Endothelial cell of umbilical vein (primary cell): Measurements from ENCODE around the gene GIGYF2. TPM values are rescaled to one million over a fixed set of nuclear protein-coding genes. Genes with fewer than 3 reads are reported as not detected.

Experiments used
- BruUV-seq: library from RNA; stranded (reverse); fragments of 400-500 nt; replicated peaks from 2 replicates; lab custom pipeline; 2021; lab: Mats Ljungman, UMichigan
- CTCF ChIA-PET: fragments of 300-600, 350-600 bp; sonication (Branson Sonifier 250); formaldehyde crosslinking; loops from one replicate; lab custom pipeline; 2021; ENCODE audit warnings: antibody characterized with exemption, inconsistent platforms; lab: Charles Lee
- POLR2A ChIA-PET: fragments of 300-600, 350-600 bp; sonication (Branson Sonifier 250); formaldehyde crosslinking; loops from one replicate; lab custom pipeline; 2021; ENCODE audit warnings: antibody characterized with exemption, inconsistent platforms; lab: Charles Lee
- DNase-seq: peaks from one replicate; pipeline ENCODE4 v3.0.0-alpha.2; 2011; ENCODE audit warnings: low read depth, low spot score
- FAIRE-seq: peaks from 2 replicates; lab custom pipeline; 2011; peaks lifted over from hg19 to GRCh38; lab: Jason Lieb, UNC
- H2AFZ ChIP-seq: 2 replicates; pipeline ENCODE4 v1.6.0; 2012; ENCODE audit warnings: low read depth, low read length, control low read depth, inconsistent platforms
- H3K27ac ChIP-seq: 2 replicates; pipeline ENCODE4 v1.5.1; 2011; ENCODE audit warnings: low read depth, mild to moderate bottlenecking, control low read depth, low read length, moderate library complexity; ENCODE audit not compliant: insufficient read depth
- H3K27me3 ChIP-seq, 2 experiments: 2 replicates each; pipeline versions ENCODE4 v1.6.0 to v1.6.1; 2011; ENCODE audit warnings: low read length in 2 of 2, mixed read lengths in 1 of 2; ENCODE audit not compliant: control insufficient read depth in 2 of 2, insufficient read depth in 2 of 2
- H3K36me3 ChIP-seq, 2 experiments: 2 replicates in 1 of 2; 3 replicates in 1 of 2; pipeline ENCODE4 v1.5.1; 2011; ENCODE audit warnings: low read length in 2 of 2, mild to moderate bottlenecking in 1 of 2, moderate library complexity in 1 of 2; ENCODE audit not compliant: control insufficient read depth in 2 of 2, insufficient read depth in 2 of 2; ENCODE audit errors: extremely low read depth in 1 of 2
- H3K4me1 ChIP-seq: 3 replicates; pipeline ENCODE4 v1.5.1; 2011; ENCODE audit warnings: mild to moderate bottlenecking, low read length; ENCODE audit not compliant: control insufficient read depth, insufficient read depth; ENCODE audit errors: extremely low read depth
- H3K4me2 ChIP-seq: 2 replicates; pipeline ENCODE4 v1.6.1; 2011; ENCODE audit warnings: low read length, control low read depth, mixed read lengths; ENCODE audit not compliant: insufficient read depth
- H3K4me3 ChIP-seq, 3 experiments: fragments of 200-600 bp in 1 of 3; sonication (generic), shearing (Covaris generic) in 1 of 3; replicated peaks in 1 of 3; 2 replicates each; pipeline ENCODE4 v1.5.1; 2011 to 2016; ENCODE audit warnings: control low read depth in 3 of 3, low read length in 3 of 3, mild to moderate bottlenecking in 2 of 3, inconsistent platforms in 1 of 3, low read depth in 1 of 3, moderate library complexity in 1 of 3; ENCODE audit not compliant: insufficient read depth in 1 of 3
- H3K79me2 ChIP-seq: 2 replicates; pipeline ENCODE4 v1.6.0; 2012; ENCODE audit warnings: low read length, inconsistent platforms; ENCODE audit not compliant: control insufficient read depth, insufficient read depth
- H3K9ac ChIP-seq: replicated peaks from 2 replicates; pipeline ENCODE3; 2011; ENCODE audit warnings: low read length, control low read depth; ENCODE audit not compliant: insufficient read depth; ENCODE audit errors: extremely low read depth
- H3K9me1 ChIP-seq: replicated peaks from 3 replicates; pipeline ENCODE4 v1.6.0; 2011; ENCODE audit warnings: mild to moderate bottlenecking, low read length; ENCODE audit not compliant: control insufficient read depth, insufficient read depth; ENCODE audit errors: extremely low read depth
- H3K9me3 ChIP-seq: replicated peaks from 2 replicates; pipeline ENCODE4 v1.5.1; 2012; ENCODE audit warnings: low read length, inconsistent platforms; ENCODE audit not compliant: control insufficient read depth, insufficient read depth
- H4K20me1 ChIP-seq: replicated peaks from 2 replicates; pipeline ENCODE3; 2011; ENCODE audit warnings: mild to moderate bottlenecking, low read length; ENCODE audit not compliant: control insufficient read depth, insufficient read depth; ENCODE audit errors: extremely low read depth
- EZH2 ChIP-seq: IDR thresholded peaks from 2 replicates; pipeline ENCODE4 v1.6.1; 2012; ENCODE audit warnings: borderline replicate concordance, low read depth, mild to moderate bottlenecking, moderate library complexity, low read length, inconsistent platforms; ENCODE audit not compliant: severe bottlenecking
- FOS ChIP-seq: IDR thresholded peaks from 2 replicates; pipeline ENCODE4 v1.6.1; 2011; ENCODE audit warnings: mild to moderate bottlenecking, low read length, moderate library complexity, borderline replicate concordance; ENCODE audit not compliant: insufficient read depth
- GATA2 ChIP-seq: IDR thresholded peaks from 2 replicates; pipeline ENCODE4 v1.7.0; 2011; ENCODE audit warnings: low read depth, mild to moderate bottlenecking, moderate library complexity, mixed read lengths, low read length; ENCODE audit not compliant: insufficient read length, insufficient read depth
- JUN ChIP-seq: IDR thresholded peaks from 2 replicates; pipeline ENCODE4 v1.6.1; 2011; ENCODE audit warnings: borderline replicate concordance, low read depth; ENCODE audit not compliant: insufficient read length, insufficient read depth
- MYC ChIP-seq: IDR thresholded peaks from one replicate; pipeline ENCODE4 v1.6.1; 2011; ENCODE audit warnings: mild to moderate bottlenecking, low read depth, low read length
- POLR2A ChIP-seq: IDR thresholded peaks from 2 replicates; pipeline ENCODE4 v1.6.1; 2012; ENCODE audit warnings: low read depth, mild to moderate bottlenecking, control low read depth, low read length
- POLR2AphosphoS5 ChIP-seq: IDR thresholded peaks from 2 replicates; pipeline ENCODE4 v1.6.1; 2012; ENCODE audit warnings: low read depth, mild to moderate bottlenecking, control low read depth, low read length, moderate library complexity; ENCODE audit not compliant: insufficient read depth
- dilution Hi-C: fragments of 300-500 bp; cut with MboI; formaldehyde crosslinking; loops from one replicate; pipeline ENCODE4 v1.15.0; 2019; ENCODE audit warnings: low sequenced_read_pairs; ENCODE audit not compliant: extremely low pct_ligation_motif_present
- intact Hi-C: fragments of 100-400 bp; cut with micrococcal nuclease; formaldehyde crosslinking; loops from one replicate; pipeline ENCODE4 v1.10.0; 2022
- polyA plus RNA-seq, 4 experiments: library from polyadenylated mRNA; depleted of rRNA in 3 of 4; stranded (reverse) in 3 of 4; unstranded in 1 of 4; fragments of >200 nt; gene quantifications; 2 replicates each; pipeline versions ENCODE4 v1.2.1 to v1.2.3, GENCODE V29; 2011 to 2012; ENCODE audit warnings: missing spikeins in 1 of 4
- total RNA-seq: library from RNA; stranded (reverse); gene quantifications from 2 replicates; pipeline ENCODE4 v1.2.3, GENCODE V29; 2021
- TF ChIP-seq, protein P1 (sequence below), 2 donors: IDR thresholded peaks; 1 replicate in 1 of 2; 2 replicates in 1 of 2; pipeline ENCODE4 v1.5.1; 2011; ENCODE audit warnings: low read length in 2 of 2, mild to moderate bottlenecking in 2 of 2, moderate library complexity in 2 of 2, control low read depth in 1 of 2, inconsistent platforms in 1 of 2, low read depth in 1 of 2; ENCODE audit not compliant: insufficient read depth in 1 of 2; ENCODE audit errors: extremely low read depth in 1 of 2
- TF ChIP-seq, protein P2 (sequence below): IDR thresholded peaks from 2 replicates; pipeline ENCODE4 v1.6.1; 2011; ENCODE audit not compliant: insufficient read depth, insufficient read length

GIGYF2 gene
- total and polyA plus RNA-seq, 2 donors (not counting 3 experiments of a cell fraction or from before 2014, with no cell fraction given) = 22.9 to 56.4 TPM

DNA sequence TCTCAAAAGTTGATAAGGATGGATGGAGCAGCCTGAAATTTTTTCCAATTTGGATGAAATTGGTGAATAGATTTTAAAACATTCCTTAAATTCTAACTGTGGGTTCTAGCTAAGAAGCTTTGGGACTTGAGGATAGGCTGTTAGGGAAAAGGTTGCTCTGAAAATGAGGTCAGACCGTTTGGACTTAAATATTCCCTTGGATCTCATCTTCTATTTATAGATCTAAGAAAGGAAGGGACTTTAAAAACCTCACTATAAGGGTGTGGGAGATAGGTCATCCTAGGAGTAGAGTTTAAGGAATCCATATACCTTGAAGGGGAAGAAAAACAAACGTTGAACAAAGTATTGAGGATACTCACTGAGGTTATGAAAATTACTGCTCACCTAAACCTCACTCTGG, 155.5 kb downstream of the GIGYF2 start:
- Histone ChIP-seq H3K9me1 (no peaks in the 10 kb centered on the region), H3K4me2 (no peak overlapping the region), H3K9me3 (no peaks in the 10 kb centered on the region), H3K4me3 (no peak overlapping the region), H3K9ac (no peak overlapping the region), H4K20me1 (no peaks in the 10 kb centered on the region), H3K27ac (no peak overlapping the region), H2AFZ (no peak overlapping the region), H3K4me1 (peaks cover 8% of the 10 kb centered on the region), H3K79me2 (no peaks in the 10 kb centered on the region), H3K27me3 (no peaks in the 10 kb centered on the region), H3K36me3 (peaks cover 6 to 24% of the 10 kb centered on the region in 2 experiments)
- ChIA-PET CTCF (interaction anchor here (0.7 to 4.9 kb wide), 21 partner anchors 10 to 411 kb away, joined by 3 to 55 read pairs (median 4); partner anchors contain the start of genes ATG16L1 and INPP5D), POLR2A (no interaction called here)
- no TSS peak for BruUV-seq
- intact Hi-C loops = loop anchor here (1.0 to 10.0 kb wide), 5 partner anchors 177 to 592 kb away; partner anchors contain the start of gene ATG16L1
- DNase-seq (no peak), FAIRE-seq (no peak)
- TF ChIP-seq, protein P1, sequence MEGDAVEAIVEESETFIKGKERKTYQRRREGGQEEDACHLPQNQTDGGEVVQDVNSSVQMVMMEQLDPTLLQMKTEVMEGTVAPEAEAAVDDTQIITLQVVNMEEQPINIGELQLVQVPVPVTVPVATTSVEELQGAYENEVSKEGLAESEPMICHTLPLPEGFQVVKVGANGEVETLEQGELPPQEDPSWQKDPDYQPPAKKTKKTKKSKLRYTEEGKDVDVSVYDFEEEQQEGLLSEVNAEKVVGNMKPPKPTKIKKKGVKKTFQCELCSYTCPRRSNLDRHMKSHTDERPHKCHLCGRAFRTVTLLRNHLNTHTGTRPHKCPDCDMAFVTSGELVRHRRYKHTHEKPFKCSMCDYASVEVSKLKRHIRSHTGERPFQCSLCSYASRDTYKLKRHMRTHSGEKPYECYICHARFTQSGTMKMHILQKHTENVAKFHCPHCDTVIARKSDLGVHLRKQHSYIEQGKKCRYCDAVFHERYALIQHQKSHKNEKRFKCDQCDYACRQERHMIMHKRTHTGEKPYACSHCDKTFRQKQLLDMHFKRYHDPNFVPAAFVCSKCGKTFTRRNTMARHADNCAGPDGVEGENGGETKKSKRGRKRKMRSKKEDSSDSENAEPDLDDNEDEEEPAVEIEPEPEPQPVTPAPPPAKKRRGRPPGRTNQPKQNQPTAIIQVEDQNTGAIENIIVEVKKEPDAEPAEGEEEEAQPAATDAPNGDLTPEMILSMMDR (IDR thresholded peaks at IDR 0.05; ENCODE audit: extremely low read depth in 1 of 2, insufficient read depth in 1 of 2, low read depth in 1 of 2, low read length in 2 of 2) = no peak
- TF ChIP-seq MYC = no peak
- TF ChIP-seq JUN = no peak
- no peak for TF ChIP-seq GATA2
- no peak for TF ChIP-seq POLR2AphosphoS5
- no peak for TF ChIP-seq FOS
- TF ChIP-seq, protein P2, sequence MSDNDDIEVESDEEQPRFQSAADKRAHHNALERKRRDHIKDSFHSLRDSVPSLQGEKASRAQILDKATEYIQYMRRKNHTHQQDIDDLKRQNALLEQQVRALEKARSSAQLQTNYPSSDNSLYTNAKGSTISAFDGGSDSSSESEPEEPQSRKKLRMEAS = no peak
- TF ChIP-seq EZH2 = no peak
- TF ChIP-seq POLR2A = no peak
- dilution Hi-C loops = no loop called here
